Type B pancreatic cell (in vitro differentiated cells): ENCODE data around the gene AOPEP. TPM values are rescaled to one million over a fixed set of nuclear protein-coding genes. Genes with fewer than 3 reads are reported as not detected.

ENCODE experiments used
- DNase-seq: peaks from one replicate; pipeline ENCODE4 v3.0.0; 2021; ENCODE audit warnings: mixed read lengths; ENCODE audit not compliant: unreplicated experiment; ENCODE audit errors: extremely low spot score
- H3K27ac Mint-ChIP-seq: 2 replicates; pipeline ENCODE4 v1.8.0; 2021; ENCODE audit warnings: mild to moderate bottlenecking, mixed read lengths
- H3K27me3 Mint-ChIP-seq: 2 replicates; pipeline ENCODE4 v1.8.0; 2021; ENCODE audit warnings: mixed read lengths
- H3K36me3 Mint-ChIP-seq: 2 replicates; pipeline ENCODE4 v1.8.0; 2021; ENCODE audit warnings: mixed read lengths
- H3K4me1 Mint-ChIP-seq: one replicate; pipeline ENCODE4 v1.8.0; 2021; ENCODE audit warnings: mixed read lengths; ENCODE audit not compliant: unreplicated experiment
- H3K4me3 Mint-ChIP-seq: 2 replicates; pipeline ENCODE4 v1.8.0; 2021; ENCODE audit warnings: mild to moderate bottlenecking, mixed read lengths
- H3K9me3 Mint-ChIP-seq: 2 replicates; pipeline ENCODE4 v1.8.0; 2021; ENCODE audit warnings: mixed read lengths
- CTCF ChIP-seq: fragments of 200-600 bp; sonication (generic); conservative IDR thresholded peaks from 2 replicates; pipeline ENCODE4 v1.5.0; 2021; ENCODE audit warnings: antibody characterized with exemption, mild to moderate bottlenecking
- total RNA-seq: library from RNA; stranded (reverse); gene quantifications from 2 replicates; pipeline ENCODE4 v1.2.1, GENCODE V29; 2021; ENCODE audit warnings: low replicate concordance

Gene AOPEP
- total RNA-seq, 1 donor from 2014 or later, result 89.3 TPM

GRCh38 chr9:94717761-94718160, 8.7 kb upstream of the AOPEP start:
- H3K9me3 Mint-ChIP-seq, result peaks cover 5% of the 10 kb centered on the region
- H3K27ac Mint-ChIP-seq, result no peak overlapping the region
- H3K4me3 Mint-ChIP-seq, result no peak overlapping the region
- no peak for TF ChIP-seq CTCF
- H3K36me3 Mint-ChIP-seq, result no peaks in the 10 kb centered on the region
- H3K27me3 Mint-ChIP-seq, result peaks cover 3% of the 10 kb centered on the region
- DNase-seq, result no peak
- H3K4me1 Mint-ChIP-seq, result no peaks in the 10 kb centered on the region

- Mint-ChIP-seq H3K4me3 (no peak overlapping the region), H3K4me1 (no peaks in the 10 kb centered on the region), H3K27me3 (peaks cover 3% of the 10 kb centered on the region), H3K27ac (no peak overlapping the region), H3K9me3 (peaks cover 5% of the 10 kb centered on the region), H3K36me3 (no peaks in the 10 kb centered on the region)
- no peak for DNase-seq
- TF ChIP-seq CTCF, result no peak
Measured at GRCh38 chr9:94718936-94719335, 7.6 kb upstream of the AOPEP start.

GRCh38 chr9:94719878-94720277, 6.6 kb upstream of the AOPEP start:
- H3K27me3 Mint-ChIP-seq, result no peaks in the 10 kb centered on the region
- H3K4me3 Mint-ChIP-seq, result no peak overlapping the region
- no peak overlapping the region for H3K27ac Mint-ChIP-seq
- H3K36me3 Mint-ChIP-seq, result no peaks in the 10 kb centered on the region
- DNase-seq, result no peak
- H3K4me1 Mint-ChIP-seq, result no peaks in the 10 kb centered on the region
- no peak for TF ChIP-seq CTCF
- peaks cover 5% of the 10 kb centered on the region for H3K9me3 Mint-ChIP-seq

DNA sequence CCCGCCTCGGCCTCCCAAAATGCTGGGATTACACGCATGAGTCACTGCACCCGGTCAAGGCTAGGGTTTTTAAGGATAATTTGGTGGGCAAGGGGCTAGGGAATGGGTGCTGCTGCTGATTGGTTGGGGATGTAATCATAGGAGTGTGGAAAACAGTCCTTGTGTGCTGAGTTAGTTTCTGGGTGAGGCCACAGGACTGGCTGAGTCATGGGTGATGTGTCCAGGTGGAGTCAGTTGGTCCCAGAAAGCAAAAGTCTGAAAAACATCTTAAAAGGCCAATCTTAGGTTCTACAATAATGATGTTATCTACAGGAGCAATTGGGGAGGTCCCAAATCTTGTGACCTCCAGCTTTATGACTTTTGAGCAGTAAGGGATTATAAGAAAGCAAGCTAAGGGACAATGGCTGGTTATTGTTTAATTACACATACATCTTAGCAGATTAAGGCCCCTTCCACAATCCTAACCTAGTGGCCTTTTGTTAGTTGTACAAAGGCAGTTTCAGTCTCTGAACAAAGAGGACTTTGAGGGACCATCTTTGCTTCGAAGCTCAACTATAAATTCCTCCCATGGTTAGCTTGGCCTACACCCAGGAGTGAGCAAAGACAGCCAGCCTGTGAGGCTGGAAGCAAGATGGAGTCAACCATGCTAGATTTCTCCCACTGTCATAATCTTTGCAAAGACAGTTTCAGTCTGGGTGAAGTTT, 5.5 kb upstream of the AOPEP start:
- Mint-ChIP-seq H3K36me3 (no peaks in the 10 kb centered on the region), H3K4me1 (no peaks in the 10 kb centered on the region), H3K27me3 (no peaks in the 10 kb centered on the region), H3K4me3 (no peak overlapping the region), H3K27ac (no peak overlapping the region), H3K9me3 (peaks cover 5% of the 10 kb centered on the region)
- no peak for TF ChIP-seq CTCF
- no peak for DNase-seq

DNA sequence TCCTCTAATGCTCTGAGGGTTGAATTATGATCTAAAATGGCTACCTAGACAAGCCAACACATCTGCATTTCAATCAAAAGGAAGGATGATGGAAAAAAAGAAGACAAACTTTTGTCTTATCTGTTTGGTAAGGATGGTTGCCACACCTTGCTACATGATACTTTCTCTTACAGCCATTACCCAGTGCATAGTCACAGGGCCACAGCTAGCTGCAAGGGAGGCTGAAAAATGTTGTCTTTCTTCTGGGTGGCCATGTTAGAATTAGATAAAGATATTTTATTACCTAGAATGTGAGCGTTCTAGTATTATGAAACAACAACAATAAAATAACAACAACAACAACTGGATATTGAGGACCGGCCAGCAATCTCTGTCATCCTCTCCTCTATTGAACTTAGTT, 4.7 kb upstream of the AOPEP start:
- Mint-ChIP-seq H3K36me3 (no peaks in the 10 kb centered on the region), H3K4me3 (no peak overlapping the region), H3K27me3 (no peaks in the 10 kb centered on the region), H3K4me1 (no peaks in the 10 kb centered on the region), H3K27ac (no peak overlapping the region), H3K9me3 (peaks cover 5% of the 10 kb centered on the region)
- no peak for TF ChIP-seq CTCF
- DNase-seq, result no peak
